NCI-H526 treated with DMSO at 0.1 percent for 48 hours (cell line): ENCODE measurements around the gene NR2F2.

Experiments used
- DNase-seq: peaks from one replicate; lab custom pipeline; 2025; lab: John Stamatoyannopoulos, UW

NR2F2 gene

GRCh38 chr15:96332637-96333121 is 2.2 kb downstream of the NR2F2 start:
- DNase-seq = no peak

- DNase-seq = peak; percentile 5
Observed at GRCh38 chr15:96333131-96334016, 2.9 kb downstream of the NR2F2 start.

GRCh38 chr15:96334017-96334704 is 3.7 kb downstream of the NR2F2 start:
- no peak for DNase-seq

GRCh38 chr15:96334705-96335410 is 4.4 kb downstream of the NR2F2 start:
- DNase-seq = peak; percentile 57

- peak; percentile 57 for DNase-seq
Observed at GRCh38 chr15:96335411-96336024, 5.0 kb downstream of the NR2F2 start.

GRCh38 chr15:96336108-96336595 is 5.7 kb downstream of the NR2F2 start:
- peak; percentile 87 for DNase-seq

- peak; percentile 63 for DNase-seq
Observed at GRCh38 chr15:96336596-96337364, 6.3 kb downstream of the NR2F2 start.

GRCh38 chr15:96337365-96338023 is 7.0 kb downstream of the NR2F2 start:
- DNase-seq = peak; percentile 63

- DNase-seq = peak; percentile 30
Observed at GRCh38 chr15:96338074-96338765, 7.7 kb downstream of the NR2F2 start.

GRCh38 chr15:96338766-96339618 is 8.5 kb downstream of the NR2F2 start:
- peak; percentile 44 for DNase-seq

- DNase-seq = peak; percentile 58
Observed at GRCh38 chr15:96339619-96340347, 9.3 kb downstream of the NR2F2 start.

GRCh38 chr15:96340348-96340597 is 9.8 kb downstream of the NR2F2 start:
- DNase-seq = peak; percentile 67

- DNase-seq = peak; percentile 51
Observed at GRCh38 chr15:96340598-96341512, 10.4 kb downstream of the NR2F2 start.

- DNase-seq = no peak
Observed at GRCh38 chr15:96341513-96342405, 11.3 kb downstream of the NR2F2 start.

- no peak for DNase-seq
Observed at GRCh38 chr15:96342406-96343112, 12.1 kb downstream of the NR2F2 start.
